Gastrocnemius medialis (tissue), 4 donors: ENCODE results near the gene HPCA.
"Not testable (repeated sequence)": the region's sequence is repeated elsewhere in the genome, so short reads cannot be mapped to it uniquely, and the experiment has no call there.

Experiments used
- CTCF ChIP-seq, 5 experiments: fragments of 450-650 bp in 3 of 5; fragments of 200-600 bp in 2 of 5; sonication (generic) in 2 of 5; IDR thresholded peaks in 4 of 5; conservative IDR thresholded peaks in 1 of 5; 1 replicate in 4 of 5; 2 replicates in 1 of 5; pipeline ENCODE4 v1.5.1; 2016 to 2019; ENCODE audit warnings: antibody characterized with exemption in 5 of 5, mild to moderate bottlenecking in 3 of 5, moderate library complexity in 3 of 5
- POLR2A ChIP-seq, 2 donors: fragments of 450-650 bp; IDR thresholded peaks; one replicate each; pipeline ENCODE4 v1.6.1; 2017; ENCODE audit warnings: antibody characterized with exemption in 2 of 2, mild to moderate bottlenecking in 2 of 2, moderate library complexity in 2 of 2

- not testable (repeated sequence) for TF ChIP-seq CTCF (IDR thresholded peaks at IDR 0.05 in 4 of 5, conservative IDR thresholded peaks at IDR 0.05 in 1 of 5); POLR2A (IDR thresholded peaks at IDR 0.05)
Measured at GRCh38 chr1:32905588-32905987, 19.3 kb downstream of the HPCA start.
